Measurements from ENCODE around the gene CMBL.

Gene CMBL

DNA sequence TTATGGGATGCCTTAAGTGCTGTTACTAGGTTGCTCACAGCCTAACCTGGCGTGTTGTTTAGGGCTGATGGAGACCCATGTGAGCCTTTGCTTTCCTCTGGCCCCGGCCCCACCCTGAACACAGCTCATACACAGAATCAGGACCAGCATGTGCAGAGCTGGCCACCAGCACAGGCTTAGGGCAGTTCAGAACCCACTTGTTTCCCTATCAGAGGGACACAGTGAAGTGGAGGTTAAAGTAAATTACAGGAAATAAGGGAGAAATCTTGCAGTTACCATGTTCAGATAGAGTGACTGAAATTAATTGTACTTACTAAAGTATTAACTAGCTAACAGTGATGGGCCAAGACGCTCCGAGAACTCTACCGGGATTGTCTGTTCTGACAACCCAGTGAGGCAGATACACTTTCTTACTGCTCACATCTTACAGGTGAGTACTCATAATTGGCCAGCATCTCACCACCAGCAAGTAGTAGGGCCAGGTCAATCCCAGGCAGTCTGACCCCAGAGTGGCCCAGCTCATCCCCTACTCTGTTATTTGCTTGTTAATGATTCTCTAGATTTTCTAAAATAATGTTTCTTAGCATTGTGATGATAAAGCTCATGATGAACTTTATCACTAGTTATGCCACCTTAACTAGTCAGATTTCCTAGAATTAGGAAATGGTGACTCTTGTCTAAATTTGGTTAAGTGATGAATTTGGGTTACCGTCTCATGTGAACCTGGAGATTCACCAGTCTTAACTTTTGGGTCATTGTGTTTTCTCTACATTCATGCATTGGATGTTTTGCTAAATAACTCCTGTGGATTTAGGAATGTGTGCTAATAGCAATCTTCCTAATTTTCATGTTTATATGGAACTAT is 42.2 kb downstream of the CMBL start:
- no peak overlapping the region for H3K4me3 ChIP-seq (ENCODE audit: low read length)
- H3K27ac ChIP-seq (ENCODE audit: low read depth, low read length): no peak overlapping the region
- no peaks in the 10 kb centered on the region for H3K9me3 ChIP-seq (ENCODE audit: control insufficient read depth, insufficient read depth, low read length)
- peaks cover 50% of the 10 kb centered on the region for H3F3A ChIP-seq (ENCODE audit: control insufficient read depth, insufficient read depth)
- H3K4me2 ChIP-seq (ENCODE audit: low read length): no peak overlapping the region
- peaks cover 59% of the 10 kb centered on the region for H3K36me3 ChIP-seq (ENCODE audit: control insufficient read depth, low read length)
- no peaks in the 10 kb centered on the region for H3K9me2 ChIP-seq (replicated peaks; ENCODE audit: control insufficient read depth, low read length)
- H4K20me1 ChIP-seq (ENCODE audit: control insufficient read depth, insufficient read depth, low read depth, low read length): peaks cover 14% of the 10 kb centered on the region; the same call in 1 of the 2 replicates
- no peak for TF ChIP-seq EZH2phosphoT487 (IDR thresholded peaks at IDR 0.05; ENCODE audit: borderline replicate concordance, low read length)
- TF ChIP-seq, protein P1, sequence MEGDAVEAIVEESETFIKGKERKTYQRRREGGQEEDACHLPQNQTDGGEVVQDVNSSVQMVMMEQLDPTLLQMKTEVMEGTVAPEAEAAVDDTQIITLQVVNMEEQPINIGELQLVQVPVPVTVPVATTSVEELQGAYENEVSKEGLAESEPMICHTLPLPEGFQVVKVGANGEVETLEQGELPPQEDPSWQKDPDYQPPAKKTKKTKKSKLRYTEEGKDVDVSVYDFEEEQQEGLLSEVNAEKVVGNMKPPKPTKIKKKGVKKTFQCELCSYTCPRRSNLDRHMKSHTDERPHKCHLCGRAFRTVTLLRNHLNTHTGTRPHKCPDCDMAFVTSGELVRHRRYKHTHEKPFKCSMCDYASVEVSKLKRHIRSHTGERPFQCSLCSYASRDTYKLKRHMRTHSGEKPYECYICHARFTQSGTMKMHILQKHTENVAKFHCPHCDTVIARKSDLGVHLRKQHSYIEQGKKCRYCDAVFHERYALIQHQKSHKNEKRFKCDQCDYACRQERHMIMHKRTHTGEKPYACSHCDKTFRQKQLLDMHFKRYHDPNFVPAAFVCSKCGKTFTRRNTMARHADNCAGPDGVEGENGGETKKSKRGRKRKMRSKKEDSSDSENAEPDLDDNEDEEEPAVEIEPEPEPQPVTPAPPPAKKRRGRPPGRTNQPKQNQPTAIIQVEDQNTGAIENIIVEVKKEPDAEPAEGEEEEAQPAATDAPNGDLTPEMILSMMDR (IDR thresholded peaks at IDR 0.05; ENCODE audit: low read depth, low read length, poor library complexity, severe bottlenecking): no peak
- H3K79me2 ChIP-seq (ENCODE audit: control insufficient read depth, low read length): no peaks in the 10 kb centered on the region
- no peaks in the 10 kb centered on the region for H3K4me1 ChIP-seq (ENCODE audit: control insufficient read depth, low read length)
- H3K27me3 ChIP-seq (ENCODE audit: control insufficient read depth, low read length): no peaks in the 10 kb centered on the region

DNA sequence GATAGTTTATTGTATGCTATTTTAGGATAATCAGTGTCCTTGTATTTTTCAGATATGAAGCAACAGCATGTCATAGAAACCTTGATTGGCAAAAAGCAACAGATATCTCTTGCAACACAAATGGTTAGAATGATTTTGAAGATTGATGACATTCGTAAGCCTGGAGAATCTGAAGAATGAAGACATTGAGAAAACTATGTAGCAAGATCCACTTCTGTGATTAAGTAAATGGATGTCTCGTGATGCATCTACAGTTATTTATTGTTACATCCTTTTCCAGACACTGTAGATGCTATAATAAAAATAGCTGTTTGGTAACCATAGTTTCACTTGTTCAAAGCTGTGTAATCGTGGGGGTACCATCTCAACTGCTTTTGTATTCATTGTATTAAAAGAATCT is 43.1 kb downstream of the CMBL start:
- TF ChIP-seq, protein P1 (IDR thresholded peaks at IDR 0.05; ENCODE audit: low read depth, low read length, poor library complexity, severe bottlenecking): no peak
- no peak for TF ChIP-seq EZH2phosphoT487 (IDR thresholded peaks at IDR 0.05; ENCODE audit: borderline replicate concordance, low read length)
- no peaks in the 10 kb centered on the region for H3K4me1 ChIP-seq (ENCODE audit: control insufficient read depth, low read length)

DNA sequence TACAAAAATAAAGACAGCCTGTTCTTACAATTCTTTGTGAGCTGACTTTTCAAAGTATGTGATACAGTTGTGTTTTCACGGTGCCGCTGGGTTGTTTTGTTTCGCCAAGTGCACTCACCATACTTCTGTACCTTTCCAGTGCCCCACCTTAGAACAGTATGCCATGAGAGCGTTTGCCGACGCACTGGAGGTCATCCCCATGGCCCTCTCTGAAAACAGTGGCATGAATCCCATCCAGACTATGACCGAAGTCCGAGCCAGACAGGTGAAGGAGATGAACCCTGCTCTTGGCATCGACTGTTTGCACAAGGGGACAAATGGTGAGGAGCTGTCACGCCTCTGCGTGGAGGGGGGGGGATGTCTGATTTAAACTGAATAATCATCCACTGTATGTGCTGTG is 44.7 kb downstream of the CMBL start:
- Histone ChIP-seq H3K9me3 (ENCODE audit: control insufficient read depth, insufficient read depth, low read length) (no peaks in the 10 kb centered on the region), H3K9me2 (replicated peaks; ENCODE audit: control insufficient read depth, low read length) (no peaks in the 10 kb centered on the region), H3K36me3 (ENCODE audit: control insufficient read depth, low read length) (peaks cover 84% of the 10 kb centered on the region), H3K4me3 (ENCODE audit: low read length) (no peak overlapping the region), H3K4me2 (ENCODE audit: low read length) (no peak overlapping the region), H3K4me1 (ENCODE audit: control insufficient read depth, low read length) (no peaks in the 10 kb centered on the region), H3K27me3 (ENCODE audit: control insufficient read depth, low read length) (no peaks in the 10 kb centered on the region), H3F3A (ENCODE audit: control insufficient read depth, insufficient read depth) (peaks cover 53% of the 10 kb centered on the region), H3K27ac (ENCODE audit: low read depth, low read length) (no peak overlapping the region), H4K20me1 (ENCODE audit: control insufficient read depth, insufficient read depth, low read depth, low read length) (peaks cover 18% of the 10 kb centered on the region; the same call in 1 of the 2 replicates), H3K79me2 (ENCODE audit: control insufficient read depth, low read length) (peaks cover 9% of the 10 kb centered on the region)
- TF ChIP-seq EZH2phosphoT487 (IDR thresholded peaks at IDR 0.05; ENCODE audit: borderline replicate concordance, low read length): no peak
- TF ChIP-seq, protein P1 (IDR thresholded peaks at IDR 0.05; ENCODE audit: low read depth, low read length, poor library complexity, severe bottlenecking): no peak

More for the DNA sequence above, 43.1 kb downstream of the CMBL start:
- Histone ChIP-seq H3K27me3 (ENCODE audit: control insufficient read depth, low read length) (no peaks in the 10 kb centered on the region), H3K9me2 (replicated peaks; ENCODE audit: control insufficient read depth, low read length) (no peaks in the 10 kb centered on the region), H3K9me3 (ENCODE audit: control insufficient read depth, insufficient read depth, low read length) (no peaks in the 10 kb centered on the region), H3F3A (ENCODE audit: control insufficient read depth, insufficient read depth) (peaks cover 50% of the 10 kb centered on the region), H3K4me3 (ENCODE audit: low read length) (no peak overlapping the region), H3K27ac (ENCODE audit: low read depth, low read length) (no peak overlapping the region), H3K79me2 (ENCODE audit: control insufficient read depth, low read length) (peaks cover under 1% of the 10 kb centered on the region; the same call in 1 of the 2 replicates), H4K20me1 (ENCODE audit: control insufficient read depth, insufficient read depth, low read depth, low read length) (peaks cover 14% of the 10 kb centered on the region; the same call in 1 of the 2 replicates), H3K4me2 (ENCODE audit: low read length) (no peak overlapping the region), H3K36me3 (ENCODE audit: control insufficient read depth, low read length) (peaks cover 68% of the 10 kb centered on the region)

Data from DOHH2 (cell line).